Stimulated activated naive CD8-positive, alpha-beta T cell treated with anti-CD3 and anti-CD28 coated beads, Interleukin-15, amount 100 ng/mL, for 72 hours (primary cell): ENCODE results near the gene TRAP1.
"Not testable (repeated sequence)": the region's sequence is repeated elsewhere in the genome, so short reads cannot be mapped to it uniquely, and the experiment has no call there.

Experiments
- ATAC-seq: fragments of 150-1000 bp; cut with Tn5 transposase; 2 replicates; pipeline ENCODE4 v1.10.0; 2021; ENCODE audit warnings: mild to moderate bottlenecking, moderate library complexity
- DNase-seq, 2 donors: peaks; one replicate each; pipeline ENCODE4 v3.0.0; 2021 to 2022
- H3K27ac Mint-ChIP-seq, 2 donors: one replicate each; pipeline ENCODE4 v1.8.0; 2022; ENCODE audit warnings: mild to moderate bottlenecking in 2 of 2, mixed read lengths in 2 of 2, moderate library complexity in 2 of 2
- H3K27me3 Mint-ChIP-seq: one replicate; pipeline ENCODE4 v1.8.0; 2022; ENCODE audit warnings: mixed read lengths
- H3K4me1 Mint-ChIP-seq: one replicate; pipeline ENCODE4 v1.8.0; 2022; ENCODE audit warnings: mild to moderate bottlenecking, mixed read lengths
- H3K4me3 Mint-ChIP-seq, 2 donors: one replicate each; pipeline ENCODE4 v1.8.0; 2022; ENCODE audit warnings: mild to moderate bottlenecking in 2 of 2, mixed read lengths in 2 of 2, moderate library complexity in 1 of 2
- H3K9me3 Mint-ChIP-seq, 2 donors: one replicate each; pipeline ENCODE4 v1.8.0; 2022; ENCODE audit warnings: mixed read lengths in 2 of 2

TRAP1 gene

GRCh38 chr16:3729161-3730112, 12.1 kb upstream of the TRAP1 start:
- no peak overlapping the region for H3K27ac Mint-ChIP-seq
- ATAC-seq (peak; percentile 24), DNase-seq (no peak)
- no peak overlapping the region for H3K4me3 Mint-ChIP-seq
- H3K4me1 Mint-ChIP-seq, result peaks cover 11% of the 10 kb centered on the region
- no peaks in the 10 kb centered on the region for H3K9me3 Mint-ChIP-seq
- H3K27me3 Mint-ChIP-seq, result no peaks in the 10 kb centered on the region

GRCh38 chr16:3728424-3729160, 11.3 kb upstream of the TRAP1 start:
- H3K4me1 Mint-ChIP-seq, result peaks cover 11% of the 10 kb centered on the region
- no peak overlapping the region for H3K4me3 Mint-ChIP-seq
- peak; percentile 31 for ATAC-seq
- no peaks in the 10 kb centered on the region for H3K9me3 Mint-ChIP-seq
- H3K27ac Mint-ChIP-seq, result peak overlapping the region in 1 of 2 donors; percentile 63
- no peak for DNase-seq
- no peaks in the 10 kb centered on the region for H3K27me3 Mint-ChIP-seq

- Mint-ChIP-seq H3K9me3 (no peaks in the 10 kb centered on the region), H3K4me3 (no peak overlapping the region), H3K4me1 (peaks cover 11% of the 10 kb centered on the region), H3K27ac (no peak overlapping the region), H3K27me3 (no peaks in the 10 kb centered on the region)
- DNase-seq (no peak), ATAC-seq (no peak)
These were observed 10.6 kb upstream of the TRAP1 start for GRCh38 chr16:3727806-3728381.

GRCh38 chr16:3726021-3726687, 8.8 kb upstream of the TRAP1 start:
- ATAC-seq, result no peak
- no peak for DNase-seq
- peaks cover 11% of the 10 kb centered on the region for H3K4me1 Mint-ChIP-seq

GRCh38 chr16:3725276-3725675, 8.0 kb upstream of the TRAP1 start:
- Mint-ChIP-seq H3K27me3 (no peaks in the 10 kb centered on the region), H3K27ac (no peak overlapping the region), H3K4me3 (no peak overlapping the region), H3K9me3 (no peaks in the 10 kb centered on the region), H3K4me1 (peaks cover 11% of the 10 kb centered on the region)
- DNase-seq (no peak), ATAC-seq (no peak)

More at GRCh38 chr16:3726021-3726687, 8.8 kb upstream of the TRAP1 start:
- Mint-ChIP-seq H3K27ac (no peak overlapping the region), H3K27me3 (no peaks in the 10 kb centered on the region), H3K4me3 (no peak overlapping the region), H3K9me3 (no peaks in the 10 kb centered on the region)

GRCh38 chr16:3722508-3722907, 5.2 kb upstream of the TRAP1 start:
- Mint-ChIP-seq H3K9me3 (no peaks in the 10 kb centered on the region), H3K27me3 (no peaks in the 10 kb centered on the region), H3K4me1 (peaks cover 16% of the 10 kb centered on the region), H3K4me3 (no peak overlapping the region), H3K27ac (no peak overlapping the region)
- DNase-seq (no peak), ATAC-seq (no peak)

- no peak for DNase-seq
- ATAC-seq, result no peak
- H3K27ac Mint-ChIP-seq, result no peak overlapping the region
- H3K4me1 Mint-ChIP-seq, result peaks cover 29% of the 10 kb centered on the region
- H3K9me3 Mint-ChIP-seq, result no peaks in the 10 kb centered on the region
- H3K4me3 Mint-ChIP-seq, result no peak overlapping the region
- H3K27me3 Mint-ChIP-seq, result no peaks in the 10 kb centered on the region
These were observed 3.1 kb upstream of the TRAP1 start for GRCh38 chr16:3720418-3720817.

GRCh38 chr16:3718628-3719027, 1.3 kb upstream of the TRAP1 start:
- Mint-ChIP-seq H3K27me3 (no peaks in the 10 kb centered on the region), H3K4me3 (peak overlapping the region; percentile 91 to 93), H3K9me3 (no peaks in the 10 kb centered on the region), H3K4me1 (peaks cover 42% of the 10 kb centered on the region), H3K27ac (peak overlapping the region in 1 of 2 donors; percentile 92)
- ATAC-seq (no peak), DNase-seq (no peak)

- H3K4me1 Mint-ChIP-seq, result peaks cover 48% of the 10 kb centered on the region
- H3K9me3 Mint-ChIP-seq, result no peaks in the 10 kb centered on the region
- ATAC-seq, result no peak
- H3K27me3 Mint-ChIP-seq, result no peaks in the 10 kb centered on the region
- peak overlapping the region; percentile 91 to 93 for H3K4me3 Mint-ChIP-seq
- DNase-seq, result no peak
- peak overlapping the region; percentile 83 to 88 for H3K27ac Mint-ChIP-seq
These were observed 681 bp upstream of the TRAP1 start for GRCh38 chr16:3718019-3718391.

- DNase-seq (peak; percentile 37 to 43), ATAC-seq (peak; percentile 58)
- no peaks in the 10 kb centered on the region for H3K9me3 Mint-ChIP-seq
- peak overlapping the region; percentile 91 to 93 for H3K4me3 Mint-ChIP-seq
- peaks cover 60% of the 10 kb centered on the region for H3K4me1 Mint-ChIP-seq
- H3K27me3 Mint-ChIP-seq, result no peaks in the 10 kb centered on the region
- H3K27ac Mint-ChIP-seq, result peak overlapping the region; percentile 95 to 96
These were observed 491 bp downstream of the TRAP1 start for GRCh38 chr16:3716831-3717234.

- H3K4me1 Mint-ChIP-seq, result peaks cover 64% of the 10 kb centered on the region
- H3K27ac Mint-ChIP-seq, result peak overlapping the region in 1 of 2 donors; percentile 89
- DNase-seq (no peak), ATAC-seq (no peak)
- peak overlapping the region; percentile 27 to 59 for H3K4me3 Mint-ChIP-seq
- H3K9me3 Mint-ChIP-seq, result no peaks in the 10 kb centered on the region
- no peaks in the 10 kb centered on the region for H3K27me3 Mint-ChIP-seq
These were observed 1.9 kb downstream of the TRAP1 start for GRCh38 chr16:3715430-3715829.

GRCh38 chr16:3714378-3714777, 2.9 kb downstream of the TRAP1 start:
- Mint-ChIP-seq H3K4me1 (peaks cover 64% of the 10 kb centered on the region), H3K27ac (peak overlapping the region in 1 of 2 donors; percentile 53), H3K4me3 (peak overlapping the region in 1 of 2 donors; percentile 59)
- H3K9me3 Mint-ChIP-seq, DNase-seq, ATAC-seq, H3K27me3 Mint-ChIP-seq: not testable (repeated sequence)

GRCh38 chr16:3713587-3714242, 3.6 kb downstream of the TRAP1 start:
- H3K4me3 Mint-ChIP-seq, result no peak overlapping the region
- no peaks in the 10 kb centered on the region for H3K9me3 Mint-ChIP-seq
- peaks cover 64% of the 10 kb centered on the region for H3K4me1 Mint-ChIP-seq
- H3K27me3 Mint-ChIP-seq, result no peaks in the 10 kb centered on the region
- ATAC-seq (no peak), DNase-seq (no peak)
- peak overlapping the region; percentile 8 to 22 for H3K27ac Mint-ChIP-seq

GRCh38 chr16:3712861-3713372, 4.4 kb downstream of the TRAP1 start:
- H3K9me3 Mint-ChIP-seq, result no peaks in the 10 kb centered on the region
- DNase-seq (no peak), ATAC-seq (no peak)
- no peak overlapping the region for H3K4me3 Mint-ChIP-seq
- peaks cover 56% of the 10 kb centered on the region for H3K4me1 Mint-ChIP-seq
- peak overlapping the region in 1 of 2 donors; percentile 55 for H3K27ac Mint-ChIP-seq
- H3K27me3 Mint-ChIP-seq, result no peaks in the 10 kb centered on the region
